Osteocyte (in vitro differentiated cells): ENCODE data around the gene FIBIN. TPM values are rescaled to one million over a fixed set of nuclear protein-coding genes. Genes with fewer than 3 reads are reported as not detected.
"Not testable (repeated sequence)": the region's sequence is repeated elsewhere in the genome, so short reads cannot be mapped to it uniquely, and the experiment has no call there.

ENCODE experiments used
- DNase-seq: peaks from one replicate; pipeline ENCODE4 v3.0.0; 2021; ENCODE audit warnings: mixed read lengths; ENCODE audit not compliant: unreplicated experiment; ENCODE audit errors: extremely low spot score
- H3K27ac Mint-ChIP-seq: one replicate; pipeline ENCODE4 v1.8.0; 2021; ENCODE audit warnings: mild to moderate bottlenecking, mixed read lengths; ENCODE audit not compliant: unreplicated experiment
- H3K27me3 Mint-ChIP-seq: one replicate; pipeline ENCODE4 v1.8.0; 2021; ENCODE audit warnings: mixed read lengths; ENCODE audit not compliant: unreplicated experiment
- H3K36me3 Mint-ChIP-seq: one replicate; pipeline ENCODE4 v1.8.0; 2021; ENCODE audit warnings: mixed read lengths; ENCODE audit not compliant: unreplicated experiment
- H3K4me1 Mint-ChIP-seq: one replicate; pipeline ENCODE4 v1.8.0; 2021; ENCODE audit warnings: mixed read lengths; ENCODE audit not compliant: unreplicated experiment
- H3K4me3 Mint-ChIP-seq: one replicate; pipeline ENCODE4 v1.8.0; 2021; ENCODE audit warnings: mild to moderate bottlenecking, moderate library complexity, mixed read lengths; ENCODE audit not compliant: unreplicated experiment
- H3K9me3 Mint-ChIP-seq: one replicate; pipeline ENCODE4 v1.8.0; 2021; ENCODE audit warnings: mixed read lengths; ENCODE audit not compliant: unreplicated experiment
- CTCF ChIP-seq: fragments of 200-600 bp; sonication (generic); IDR thresholded peaks from 2 replicates; pipeline ENCODE4 v1.5.0; 2021; ENCODE audit warnings: antibody characterized with exemption, mild to moderate bottlenecking, moderate library complexity
- total RNA-seq: library from RNA; stranded (reverse); gene quantifications from 2 replicates; pipeline ENCODE4 v1.2.1, GENCODE V29; 2021

Gene FIBIN
- total RNA-seq, 1 donor from 2014 or later = 45.4 TPM

GRCh38 chr11:26964339-26964738 lies 29.6 kb upstream of the FIBIN start:
- TF ChIP-seq CTCF = no peak
- H3K4me3 Mint-ChIP-seq = peak overlapping the region; percentile 3
- peaks cover 18% of the 10 kb centered on the region for H3K4me1 Mint-ChIP-seq
- no peaks in the 10 kb centered on the region for H3K9me3 Mint-ChIP-seq
- no peaks in the 10 kb centered on the region for H3K36me3 Mint-ChIP-seq
- peak overlapping the region; percentile 41 for H3K27ac Mint-ChIP-seq
- no peaks in the 10 kb centered on the region for H3K27me3 Mint-ChIP-seq
- DNase-seq = no peak

- peak overlapping the region; percentile 41 for H3K27ac Mint-ChIP-seq
- peaks cover 17% of the 10 kb centered on the region for H3K4me1 Mint-ChIP-seq
- peak overlapping the region; percentile 63 for H3K4me3 Mint-ChIP-seq
- H3K27me3 Mint-ChIP-seq, H3K9me3 Mint-ChIP-seq, DNase-seq, H3K36me3 Mint-ChIP-seq: not testable (repeated sequence)
Observed at GRCh38 chr11:26964847-26965485, 28.9 kb upstream of the FIBIN start.

GRCh38 chr11:26971961-26972360 lies 22.0 kb upstream of the FIBIN start:
- no peak for TF ChIP-seq CTCF
- Mint-ChIP-seq H3K27me3 (no peaks in the 10 kb centered on the region), H3K4me3 (no peak overlapping the region), H3K9me3 (peaks cover 4% of the 10 kb centered on the region), H3K36me3 (no peaks in the 10 kb centered on the region), H3K4me1 (peaks cover 41% of the 10 kb centered on the region), H3K27ac (no peak overlapping the region)
- DNase-seq = no peak

GRCh38 chr11:26974069-26974783 lies 19.7 kb upstream of the FIBIN start:
- H3K27ac Mint-ChIP-seq = peak overlapping the region; percentile 80
- H3K9me3 Mint-ChIP-seq = peaks cover 4% of the 10 kb centered on the region
- H3K36me3 Mint-ChIP-seq = peaks cover 4% of the 10 kb centered on the region
- peaks cover 43% of the 10 kb centered on the region for H3K4me1 Mint-ChIP-seq
- no peak for TF ChIP-seq CTCF
- no peak for DNase-seq
- H3K4me3 Mint-ChIP-seq = no peak overlapping the region
- no peaks in the 10 kb centered on the region for H3K27me3 Mint-ChIP-seq

GRCh38 chr11:26974996-26975395 lies 18.9 kb upstream of the FIBIN start:
- Mint-ChIP-seq H3K4me3 (no peak overlapping the region), H3K4me1 (peaks cover 43% of the 10 kb centered on the region)
- no peak for TF ChIP-seq CTCF

More at GRCh38 chr11:26974996-26975395, 18.9 kb upstream of the FIBIN start:
- DNase-seq = no peak
- Mint-ChIP-seq H3K27ac (peak overlapping the region; percentile 80), H3K36me3 (peaks cover 8% of the 10 kb centered on the region), H3K9me3 (peaks cover 9% of the 10 kb centered on the region), H3K27me3 (no peaks in the 10 kb centered on the region)
